HG03342 (cell line): ENCODE data around the gene RAB11FIP2.

ENCODE experiments used
- ATAC-seq: cut with Tn5 transposase; IDR thresholded peaks from one replicate; pipeline ENCODE4 v1.9.1; 2021; ENCODE audit warnings: mild to moderate bottlenecking, moderate library complexity; ENCODE audit not compliant: unreplicated experiment

The RAB11FIP2 gene

GRCh38 chr10:118035354-118036005 lies 11.3 kb downstream of the RAB11FIP2 start:
- no peak for ATAC-seq

DNA sequence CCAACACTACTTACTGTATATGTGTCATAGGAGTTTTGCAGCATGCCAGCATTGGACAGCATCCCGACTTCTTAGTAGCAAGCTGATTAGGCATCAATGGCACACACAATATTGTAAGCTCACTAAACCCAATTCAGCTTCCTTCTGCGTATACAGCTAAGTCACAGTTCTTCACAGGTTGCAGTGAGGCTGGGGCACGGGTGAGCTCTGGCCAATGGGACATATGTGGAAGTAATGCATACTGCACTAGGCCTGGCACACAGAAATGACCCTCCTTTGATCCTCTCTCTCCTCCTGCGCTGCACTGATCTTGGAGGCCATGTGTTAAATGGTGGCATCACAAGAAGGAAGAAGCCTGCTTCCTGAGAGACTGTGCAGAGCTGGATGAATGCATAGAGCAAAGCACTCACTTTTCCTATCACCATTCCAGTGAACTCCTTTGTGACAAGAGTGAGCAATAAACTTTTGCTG lies 11.9 kb downstream of the RAB11FIP2 start:
- no peak for ATAC-seq

DNA sequence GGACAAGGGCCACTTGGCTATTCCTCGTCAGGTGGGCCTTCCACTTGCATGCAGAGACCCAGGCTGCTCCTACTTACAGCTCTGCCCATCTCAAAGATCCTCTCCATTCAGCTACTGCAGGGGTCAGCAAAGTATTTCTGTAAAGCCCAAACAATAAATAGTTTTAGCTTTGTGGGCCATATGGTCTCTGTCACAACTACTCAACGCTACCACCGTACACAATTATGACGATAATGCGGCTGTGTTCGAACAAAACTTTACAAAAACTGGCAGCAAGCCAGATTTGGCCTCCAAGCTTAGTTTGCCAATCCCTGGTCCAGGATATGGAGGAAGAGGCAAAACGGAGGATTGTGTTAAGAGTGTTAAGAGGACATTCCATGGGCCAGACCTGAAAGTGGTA lies 12.8 kb downstream of the RAB11FIP2 start:
- no peak for ATAC-seq

DNA sequence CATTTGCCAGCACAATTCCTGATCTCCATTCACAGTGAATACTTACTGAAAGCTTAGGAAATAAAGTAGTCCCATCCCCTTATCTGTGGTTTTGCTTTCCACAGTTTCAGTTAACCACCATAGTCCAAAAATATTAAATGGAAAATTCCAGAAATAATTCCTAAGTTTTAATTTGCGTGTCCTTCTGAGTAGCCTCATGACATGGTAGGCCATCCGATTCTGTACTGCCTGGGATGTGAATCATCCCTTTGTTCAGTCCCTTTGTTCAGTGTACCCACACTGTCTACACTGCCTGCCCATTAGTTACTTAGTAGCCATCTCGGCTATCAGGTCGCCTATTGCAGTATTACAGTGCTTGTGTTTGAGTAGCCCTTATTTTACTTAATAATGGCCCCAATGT lies 14.2 kb downstream of the RAB11FIP2 start:
- no peak for ATAC-seq

DNA sequence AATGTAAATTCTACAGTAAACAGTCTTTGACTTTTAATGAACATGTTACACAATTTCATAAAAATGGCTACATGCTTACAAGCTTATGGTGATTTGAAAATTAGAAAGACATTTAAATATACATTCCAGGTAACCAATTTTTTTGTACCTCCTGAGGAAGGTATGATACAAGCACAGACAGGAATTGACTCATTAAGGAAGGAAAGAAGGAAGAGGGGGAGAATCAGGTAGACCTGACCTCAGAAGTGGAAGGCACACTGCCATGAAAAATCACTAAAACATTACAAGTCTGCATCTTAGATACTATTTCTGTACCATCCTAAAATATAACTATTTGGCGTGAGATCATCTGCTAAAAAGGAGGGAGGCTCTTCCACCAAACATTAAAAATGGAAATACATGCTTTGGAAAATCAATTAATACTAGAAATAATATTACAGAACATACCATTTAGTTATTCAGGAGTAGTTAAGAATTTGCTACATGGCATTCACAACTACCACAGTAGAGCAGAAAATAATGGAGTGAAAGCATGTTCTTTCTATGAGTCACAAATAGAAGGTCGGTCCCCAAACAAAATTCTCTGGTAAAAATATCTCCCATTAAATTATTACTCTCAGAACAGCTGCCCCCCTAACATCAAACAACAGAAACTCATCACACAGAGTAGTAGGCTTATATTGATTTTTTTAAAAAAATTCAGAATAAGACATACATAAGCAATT lies 15.2 kb downstream of the RAB11FIP2 start:
- no peak for ATAC-seq

- peak; percentile 83 for ATAC-seq
Observed at GRCh38 chr10:118028619-118029018, 18.1 kb downstream of the RAB11FIP2 start.

DNA sequence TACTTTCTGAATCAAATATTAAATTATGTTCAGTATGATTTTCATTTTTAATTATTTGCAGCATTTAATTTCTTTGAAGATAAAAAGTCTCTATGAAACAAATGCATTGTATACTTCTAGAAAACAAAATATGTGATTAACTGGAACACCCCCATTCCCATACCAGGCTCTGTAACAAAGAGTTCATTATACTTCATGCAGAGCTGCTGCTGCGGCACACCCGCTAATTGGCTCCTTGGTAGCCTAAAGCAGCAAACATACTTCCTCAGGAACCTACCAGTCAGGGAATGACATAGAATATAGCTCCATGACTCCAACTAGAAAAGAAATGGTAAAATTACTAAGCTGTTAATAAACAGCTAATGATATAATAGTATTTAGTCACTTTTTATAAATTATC lies 19.3 kb downstream of the RAB11FIP2 start:
- no peak for ATAC-seq

DNA sequence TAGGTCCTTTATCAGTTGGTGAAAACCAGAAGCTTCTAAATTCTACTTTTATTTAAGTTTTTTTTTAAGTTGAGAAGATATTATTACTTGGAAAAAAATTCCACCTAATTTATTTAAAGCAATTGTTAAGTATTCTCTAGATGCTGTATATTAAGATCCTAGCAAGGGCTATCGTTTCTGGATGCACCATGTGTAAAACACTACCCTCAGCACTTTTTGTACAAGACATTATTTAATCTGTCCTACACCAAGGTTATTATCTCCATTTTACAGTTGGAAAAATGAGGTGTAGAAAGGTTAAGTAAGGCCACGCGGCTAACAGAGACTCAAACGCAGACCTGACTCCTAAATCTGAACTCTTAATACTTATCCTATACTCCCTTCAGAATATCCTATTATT lies 19.8 kb downstream of the RAB11FIP2 start:
- ATAC-seq, result no peak

DNA sequence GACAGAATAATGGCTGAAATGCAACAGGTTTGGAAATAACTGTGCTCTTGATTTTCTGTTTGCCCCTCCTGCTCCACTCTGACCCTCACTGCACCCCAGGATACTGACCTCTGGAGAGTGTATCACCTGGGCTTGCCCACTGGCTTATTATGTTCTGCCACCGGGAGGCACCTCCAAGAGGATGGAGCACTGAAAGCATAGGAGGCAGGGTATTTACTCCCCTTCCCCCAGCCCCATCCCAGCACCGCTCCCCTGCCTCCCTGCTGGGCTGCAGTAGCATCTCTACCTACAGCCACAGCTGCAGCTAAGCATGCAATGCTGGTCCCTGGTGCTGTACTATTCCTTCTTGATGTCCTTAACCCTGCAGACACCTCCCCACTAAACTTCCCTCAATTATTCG lies 26.4 kb downstream of the RAB11FIP2 start:
- ATAC-seq, result no peak

GRCh38 chr10:118017850-118018249 lies 28.9 kb downstream of the RAB11FIP2 start:
- ATAC-seq, result no peak

DNA sequence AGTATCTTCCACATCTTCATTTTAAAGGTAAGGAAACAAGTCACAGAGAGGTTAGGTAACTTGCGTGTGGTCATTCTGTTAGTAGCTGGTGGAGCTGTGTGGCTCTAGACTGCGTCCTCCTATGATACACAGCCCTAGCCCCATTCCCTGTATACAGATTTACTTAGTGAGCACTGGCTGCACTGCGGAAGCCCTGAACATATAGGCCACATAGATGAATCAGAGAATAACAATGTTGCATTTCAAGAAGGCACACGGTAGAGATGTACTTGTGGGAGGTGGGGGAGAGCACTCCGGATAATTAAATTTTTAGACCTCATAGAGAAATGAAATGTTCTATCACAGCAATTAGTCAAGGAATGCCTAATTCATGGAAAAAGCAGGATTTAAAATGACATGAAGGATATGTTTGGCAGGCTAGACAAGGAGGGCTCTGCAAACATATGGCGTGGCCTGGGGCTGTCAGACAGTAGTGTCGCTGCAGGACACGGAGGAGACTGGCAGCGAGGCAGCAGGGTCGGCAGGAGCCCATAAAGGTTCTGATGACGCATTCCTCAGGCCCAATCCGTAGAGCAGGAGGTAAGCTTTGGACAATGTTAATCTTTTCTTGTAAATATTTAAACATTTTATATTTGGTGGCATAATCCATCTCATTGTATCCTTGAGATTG lies 29.5 kb downstream of the RAB11FIP2 start:
- ATAC-seq, result no peak

GRCh38 chr10:118012952-118013525 lies 33.7 kb downstream of the RAB11FIP2 start:
- ATAC-seq, result no peak

DNA sequence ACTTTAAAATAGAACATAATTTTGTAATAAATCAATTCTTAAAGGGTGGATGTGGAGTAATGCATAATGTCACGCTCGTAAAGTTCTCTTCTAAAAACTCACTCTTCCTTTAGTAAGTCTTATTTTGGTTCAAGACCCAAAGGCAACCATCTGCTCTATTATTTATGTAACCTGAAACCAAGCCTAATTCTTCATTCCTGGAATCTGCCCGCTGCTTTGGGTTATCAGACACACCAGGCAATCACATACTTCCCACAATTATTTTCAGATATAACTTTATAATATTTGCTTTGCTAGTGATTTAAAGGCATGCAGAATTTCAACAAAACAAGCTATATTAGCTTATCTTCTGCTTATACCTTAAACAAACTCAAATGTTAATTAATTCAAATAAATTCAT lies 39.0 kb downstream of the RAB11FIP2 start:
- no peak for ATAC-seq

GRCh38 chr10:118003126-118003525 lies 43.6 kb downstream of the RAB11FIP2 start:
- no peak for ATAC-seq

DNA sequence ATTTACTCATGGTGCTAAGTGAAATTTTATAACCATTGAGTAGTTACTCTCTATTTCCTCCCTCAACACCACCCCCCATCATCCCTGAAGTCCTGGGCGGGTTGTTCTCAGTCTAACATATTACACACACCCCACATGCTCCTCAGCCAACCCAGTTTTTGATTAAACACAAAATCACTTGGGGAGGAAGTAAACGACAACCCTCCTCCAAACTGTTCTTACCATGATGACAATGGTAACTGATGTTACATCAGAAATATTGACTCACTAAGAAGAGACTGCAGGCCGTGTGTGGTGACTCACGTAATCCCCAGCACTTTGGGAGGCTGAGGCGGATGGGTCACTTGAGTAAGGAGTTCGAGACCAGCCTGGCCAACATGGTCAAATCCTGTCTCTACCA lies 44.2 kb downstream of the RAB11FIP2 start:
- ATAC-seq, result no peak

GRCh38 chr10:117997673-117998072 lies 49.1 kb downstream of the RAB11FIP2 start:
- no peak for ATAC-seq

- no peak for ATAC-seq
Observed at GRCh38 chr10:117996709-117997108, 50.0 kb downstream of the RAB11FIP2 start.

- no peak for ATAC-seq
Observed at GRCh38 chr10:117994771-117995170, 52.0 kb downstream of the RAB11FIP2 start.

GRCh38 chr10:117993166-117993565 lies 53.6 kb downstream of the RAB11FIP2 start:
- no peak for ATAC-seq

- no peak for ATAC-seq
Observed at GRCh38 chr10:117991701-117992100, 55.0 kb downstream of the RAB11FIP2 start.

DNA sequence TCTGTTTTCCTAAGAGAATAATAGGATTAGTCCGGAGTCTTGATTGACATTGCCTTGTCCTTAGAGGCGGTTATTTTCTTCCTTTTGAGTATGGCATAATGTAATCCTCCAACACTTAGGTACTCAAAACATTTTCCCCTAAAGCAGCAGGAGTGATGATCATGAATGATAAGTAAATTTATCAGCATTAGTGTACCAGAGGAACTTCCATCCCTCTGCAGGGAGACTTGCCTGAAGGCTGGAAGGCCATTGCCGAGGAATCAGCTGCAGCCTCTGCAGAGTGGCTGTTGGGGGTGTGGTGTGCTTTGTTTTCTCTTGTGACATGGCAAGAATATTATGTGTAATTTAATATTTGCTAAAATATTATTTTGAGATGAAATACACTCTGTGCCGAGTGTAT lies 56.8 kb downstream of the RAB11FIP2 start:
- ATAC-seq, result no peak

DNA sequence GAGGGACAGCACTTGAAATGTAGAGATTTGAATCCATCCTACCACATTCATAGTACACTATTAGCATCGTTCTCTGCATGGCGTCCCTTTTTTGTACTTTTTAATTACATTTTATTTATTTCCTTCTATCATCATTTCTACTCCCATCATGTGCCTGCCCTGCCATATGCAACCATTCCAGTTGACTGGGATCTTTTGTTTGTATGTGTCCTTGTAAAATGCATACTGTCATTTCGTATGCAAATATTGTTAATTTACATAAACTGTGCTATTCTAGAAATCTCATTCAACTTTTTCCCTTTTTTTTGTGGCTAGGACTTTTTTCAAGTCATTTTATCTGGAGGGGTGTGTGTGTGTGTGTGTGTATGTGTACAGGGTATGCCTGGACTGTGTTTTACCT lies 57.9 kb downstream of the RAB11FIP2 start:
- no peak for ATAC-seq
